ENCODE data around the gene GABARAP. TPM values are rescaled to one million over a fixed set of nuclear protein-coding genes. Genes with fewer than 3 reads are reported as not detected.

Gene GABARAP
- total RNA-seq, 1 donor from 2014 or later: 449 TPM

DNA sequence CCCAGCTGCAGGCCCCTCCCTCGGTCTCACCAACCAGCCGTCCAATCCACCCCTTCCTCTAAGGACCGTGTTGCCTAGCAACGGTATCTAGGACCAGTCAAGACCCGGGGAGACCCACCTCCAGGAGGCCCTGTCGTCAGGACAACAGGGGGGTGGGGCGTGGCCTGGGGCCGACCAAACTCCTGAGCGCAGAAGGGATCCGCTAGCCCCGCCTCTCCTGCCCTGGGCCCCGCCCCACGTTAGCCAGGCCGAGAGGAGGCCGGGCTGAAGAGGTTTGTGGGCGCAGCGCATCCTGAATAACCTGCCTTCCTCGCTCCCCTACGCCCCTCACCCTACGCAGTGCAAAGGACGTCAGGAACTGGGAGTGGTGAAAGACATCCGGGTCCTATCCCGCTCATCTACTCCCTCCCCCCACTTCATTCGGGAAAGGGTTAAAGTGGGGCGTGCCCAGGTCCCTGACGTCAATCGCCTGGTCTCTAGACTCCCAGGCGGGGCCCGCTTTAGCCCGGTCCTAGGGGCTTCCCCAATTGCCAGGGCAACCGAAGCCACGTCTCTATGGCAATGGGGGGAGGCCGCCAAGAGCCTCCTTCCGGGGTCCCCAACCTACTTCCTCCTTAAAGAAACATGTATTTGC is 37.3 kb downstream of the GABARAP start:
- no peak for DNase-seq (ENCODE audit: low spot score)
- TF ChIP-seq, protein P1, sequence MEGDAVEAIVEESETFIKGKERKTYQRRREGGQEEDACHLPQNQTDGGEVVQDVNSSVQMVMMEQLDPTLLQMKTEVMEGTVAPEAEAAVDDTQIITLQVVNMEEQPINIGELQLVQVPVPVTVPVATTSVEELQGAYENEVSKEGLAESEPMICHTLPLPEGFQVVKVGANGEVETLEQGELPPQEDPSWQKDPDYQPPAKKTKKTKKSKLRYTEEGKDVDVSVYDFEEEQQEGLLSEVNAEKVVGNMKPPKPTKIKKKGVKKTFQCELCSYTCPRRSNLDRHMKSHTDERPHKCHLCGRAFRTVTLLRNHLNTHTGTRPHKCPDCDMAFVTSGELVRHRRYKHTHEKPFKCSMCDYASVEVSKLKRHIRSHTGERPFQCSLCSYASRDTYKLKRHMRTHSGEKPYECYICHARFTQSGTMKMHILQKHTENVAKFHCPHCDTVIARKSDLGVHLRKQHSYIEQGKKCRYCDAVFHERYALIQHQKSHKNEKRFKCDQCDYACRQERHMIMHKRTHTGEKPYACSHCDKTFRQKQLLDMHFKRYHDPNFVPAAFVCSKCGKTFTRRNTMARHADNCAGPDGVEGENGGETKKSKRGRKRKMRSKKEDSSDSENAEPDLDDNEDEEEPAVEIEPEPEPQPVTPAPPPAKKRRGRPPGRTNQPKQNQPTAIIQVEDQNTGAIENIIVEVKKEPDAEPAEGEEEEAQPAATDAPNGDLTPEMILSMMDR (IDR thresholded peaks at IDR 0.05): no peak
- peaks cover 18% of the 10 kb centered on the region for H3K4me1 Mint-ChIP-seq (ENCODE audit: low read depth)
- H3K27ac Mint-ChIP-seq (ENCODE audit: unreplicated experiment): peak overlapping the region; percentile 70
- H3K9me3 Mint-ChIP-seq (ENCODE audit: low read depth): no peaks in the 10 kb centered on the region
- peaks cover 11% of the 10 kb centered on the region for H3K36me3 Mint-ChIP-seq (ENCODE audit: low read depth)
- H3K27me3 Mint-ChIP-seq (ENCODE audit: low read depth): no peaks in the 10 kb centered on the region
- peak overlapping the region; percentile 66 for H3K4me3 Mint-ChIP-seq (ENCODE audit: unreplicated experiment)

DNA sequence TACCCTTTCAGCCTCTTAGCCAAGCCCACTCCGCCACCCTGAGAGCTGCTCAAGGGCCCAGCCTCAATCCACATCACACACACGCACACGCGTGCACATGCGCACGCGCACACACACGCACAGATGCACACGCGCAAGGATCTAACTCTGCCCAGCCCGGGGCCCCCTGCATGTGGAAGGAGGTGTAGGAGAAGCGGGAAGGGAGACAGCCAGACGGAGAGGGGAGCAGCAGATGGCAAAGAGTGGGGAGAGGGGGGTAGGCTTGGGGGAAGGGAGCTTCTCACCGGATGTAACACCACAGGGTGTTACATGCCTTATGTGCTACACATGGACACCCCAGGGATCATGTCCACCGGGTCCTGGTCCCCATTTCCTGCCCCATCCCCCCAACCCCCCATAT is 37.9 kb downstream of the GABARAP start:
- Mint-ChIP-seq H3K4me1 (ENCODE audit: low read depth) (peaks cover 18% of the 10 kb centered on the region), H3K9me3 (ENCODE audit: low read depth) (no peaks in the 10 kb centered on the region), H3K27ac (ENCODE audit: unreplicated experiment) (peak overlapping the region; percentile 32), H3K36me3 (ENCODE audit: low read depth) (peaks cover 11% of the 10 kb centered on the region), H3K27me3 (ENCODE audit: low read depth) (no peaks in the 10 kb centered on the region), H3K4me3 (ENCODE audit: unreplicated experiment) (peak overlapping the region; percentile 66)
- TF ChIP-seq, protein P1 (IDR thresholded peaks at IDR 0.05): no peak
- DNase-seq (ENCODE audit: low spot score): no peak

DNA sequence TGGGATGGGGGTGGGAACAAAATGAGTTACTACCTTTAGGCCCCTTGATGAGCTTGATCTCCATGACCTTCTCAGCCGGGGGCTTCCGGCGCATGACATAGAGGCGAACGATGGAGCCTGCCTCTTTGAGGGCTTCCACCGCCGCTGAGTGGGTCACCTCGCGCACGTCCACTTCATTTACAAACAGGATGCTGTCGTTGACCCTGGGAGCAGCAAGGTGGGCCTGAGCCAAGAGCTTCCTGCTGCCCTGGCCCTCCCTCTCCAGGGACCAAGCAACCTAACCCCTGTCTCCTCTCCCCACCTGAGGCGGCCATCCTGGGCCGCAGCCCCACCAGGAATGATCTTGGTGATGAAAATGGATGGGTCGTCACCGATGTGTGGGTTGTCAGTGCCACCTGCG is 38.9 kb downstream of the GABARAP start:
- DNase-seq (ENCODE audit: low spot score): no peak
- Mint-ChIP-seq H3K9me3 (ENCODE audit: low read depth) (no peaks in the 10 kb centered on the region), H3K4me1 (ENCODE audit: low read depth) (peaks cover 18% of the 10 kb centered on the region), H3K36me3 (ENCODE audit: low read depth) (peaks cover 11% of the 10 kb centered on the region), H3K27ac (ENCODE audit: unreplicated experiment) (no peak overlapping the region), H3K27me3 (ENCODE audit: low read depth) (no peaks in the 10 kb centered on the region), H3K4me3 (ENCODE audit: unreplicated experiment) (no peak overlapping the region)
- TF ChIP-seq, protein P1 (IDR thresholded peaks at IDR 0.05): no peak

DNA sequence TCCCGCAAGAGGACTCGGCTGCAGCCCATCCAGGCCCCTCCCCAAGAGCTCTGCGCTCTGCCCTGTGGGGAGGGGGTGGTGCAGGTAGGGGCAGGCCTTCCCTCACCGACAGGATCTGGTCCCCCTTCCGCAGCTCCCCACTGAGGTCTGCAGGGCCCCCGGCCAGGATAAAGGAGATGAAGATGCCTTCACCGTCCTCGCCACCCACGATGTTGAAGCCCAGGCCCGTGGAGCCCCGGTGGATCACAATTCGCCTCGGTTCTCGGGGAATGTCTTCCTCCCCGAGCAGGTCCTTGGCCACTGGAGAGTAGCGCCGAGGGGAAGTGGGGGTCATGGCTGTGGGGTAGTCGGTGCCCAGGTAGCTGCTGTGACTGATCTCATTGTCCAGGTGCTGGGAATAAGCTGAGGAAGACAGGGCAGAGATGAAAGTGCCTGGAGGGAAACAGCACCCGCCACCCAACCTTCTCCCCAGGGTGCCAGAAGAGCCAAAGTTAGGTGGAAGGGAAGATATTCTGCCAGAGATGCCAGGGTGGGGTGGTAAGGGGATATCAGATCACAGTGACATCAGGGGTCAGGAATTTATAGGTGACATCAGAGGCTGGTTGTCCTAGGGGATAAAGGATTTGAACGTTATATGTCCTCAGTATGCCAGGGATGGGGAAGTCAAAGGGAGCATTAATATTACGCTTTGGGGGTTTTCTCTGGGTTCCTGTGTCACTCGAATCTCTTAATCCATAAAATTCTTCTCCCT is 45.4 kb downstream of the GABARAP start:
- TF ChIP-seq, protein P1 (IDR thresholded peaks at IDR 0.05): no peak

DNA sequence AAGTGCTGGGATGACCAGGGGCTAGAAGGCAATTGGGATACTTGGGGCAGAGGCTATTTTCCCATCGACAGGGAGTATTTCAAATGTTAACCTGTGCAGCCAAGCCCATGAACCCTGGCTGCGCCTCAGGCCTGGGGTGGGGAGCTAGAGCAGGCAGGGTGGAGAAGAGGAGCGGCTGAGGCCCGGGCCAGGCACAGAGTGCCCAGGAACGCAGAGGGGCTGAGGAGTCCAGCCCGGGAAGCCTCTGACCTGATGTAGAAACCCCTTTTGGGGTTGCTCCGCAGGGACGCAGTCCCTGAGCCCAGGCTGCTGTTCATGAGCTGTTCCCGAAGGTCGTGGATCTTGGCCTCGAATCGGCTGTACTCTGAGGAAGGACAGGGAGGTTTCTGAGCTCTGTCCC is 46.3 kb downstream of the GABARAP start:
- Mint-ChIP-seq H3K4me3 (ENCODE audit: unreplicated experiment) (no peak overlapping the region), H3K27me3 (ENCODE audit: low read depth) (no peaks in the 10 kb centered on the region), H3K4me1 (ENCODE audit: low read depth) (no peaks in the 10 kb centered on the region), H3K36me3 (ENCODE audit: low read depth) (peaks cover 26% of the 10 kb centered on the region), H3K9me3 (ENCODE audit: low read depth) (no peaks in the 10 kb centered on the region), H3K27ac (ENCODE audit: unreplicated experiment) (no peak overlapping the region)
- DNase-seq (ENCODE audit: low spot score): no peak
- TF ChIP-seq, protein P1 (IDR thresholded peaks at IDR 0.05): no peak

More for the DNA sequence above, 45.4 kb downstream of the GABARAP start:
- no peak overlapping the region for H3K4me3 Mint-ChIP-seq (ENCODE audit: unreplicated experiment)
- H3K9me3 Mint-ChIP-seq (ENCODE audit: low read depth): no peaks in the 10 kb centered on the region
- H3K27me3 Mint-ChIP-seq (ENCODE audit: low read depth): no peaks in the 10 kb centered on the region
- no peak for DNase-seq (ENCODE audit: low spot score)
- H3K36me3 Mint-ChIP-seq (ENCODE audit: low read depth): peaks cover 21% of the 10 kb centered on the region
- no peaks in the 10 kb centered on the region for H3K4me1 Mint-ChIP-seq (ENCODE audit: low read depth)
- no peak overlapping the region for H3K27ac Mint-ChIP-seq (ENCODE audit: unreplicated experiment)
